HepG2 (cell line): ENCODE measurements around the gene SCAPER. TPM values are rescaled to one million over a fixed set of nuclear protein-coding genes. Genes with fewer than 3 reads are reported as not detected.

Source experiments
- CCAR2 ChIP-seq: fragments of 200-400 bp; formaldehyde crosslinking; optimal IDR thresholded peaks from 2 replicates; pipeline ENCODE3; 2018; ENCODE audit warnings: low read depth, mild to moderate bottlenecking, low read length, moderate library complexity
- CREB1 ChIP-seq, 2 experiments: fragments of 450-650 bp in 1 of 2; IDR thresholded peaks; 2 replicates each; pipeline ENCODE4 v1.6.1; 2016 to 2017; ENCODE audit warnings: control low read depth in 1 of 2, mild to moderate bottlenecking in 1 of 2, missing compliant biosample characterization in 1 of 2, missing genetic modification characterization in 1 of 2
- FOXC1 ChIP-seq: sonication (generic); formaldehyde crosslinking; IDR thresholded peaks from 2 replicates; pipeline ENCODE4 v1.8.0; 2022; ENCODE audit warnings: mild to moderate bottlenecking, missing genetic modification reagents, borderline replicate concordance
- IKZF5 ChIP-seq: IDR thresholded peaks from 2 replicates; pipeline ENCODE4 v1.6.1; 2018; ENCODE audit warnings: missing genetic modification reagents, mild to moderate bottlenecking, missing compliant biosample characterization
- LCORL ChIP-seq, 2 experiments: fragments of 450-650 bp in 1 of 2; sonication (generic) in 1 of 2; formaldehyde crosslinking in 1 of 2; IDR thresholded peaks; 2 replicates each; pipeline versions ENCODE4 v1.5.0 to v1.6.1; 2017 to 2020; ENCODE audit warnings: antibody characterized with exemption in 1 of 2, missing genetic modification reagents in 1 of 2
- MAX ChIP-seq: IDR thresholded peaks from 2 replicates; pipeline ENCODE4 v1.6.1; 2012; ENCODE audit warnings: inconsistent platforms
- MEIS2 ChIP-seq: sonication (generic); formaldehyde crosslinking; IDR thresholded peaks from 2 replicates; pipeline ENCODE4 v1.9.0; 2021; ENCODE audit warnings: mild to moderate bottlenecking, missing genetic modification reagents
- MTF1 ChIP-seq: sonication (generic); formaldehyde crosslinking; IDR thresholded peaks from 2 replicates; pipeline ENCODE4 v1.5.0; 2020; ENCODE audit warnings: missing genetic modification reagents
- MZF1 ChIP-seq: sonication (generic); formaldehyde crosslinking; IDR thresholded peaks from 2 replicates; pipeline ENCODE4 v1.8.1; 2023; ENCODE audit warnings: mild to moderate bottlenecking, missing genetic modification reagents, borderline replicate concordance
- NFIC ChIP-seq: IDR thresholded peaks from 2 replicates; pipeline ENCODE4 v1.6.1; 2012; ENCODE audit warnings: mild to moderate bottlenecking, low read length, inconsistent platforms
- RAD51 ChIP-seq: fragments of 450-650 bp; IDR thresholded peaks from 2 replicates; pipeline ENCODE4 v1.6.1; 2016; ENCODE audit warnings: borderline replicate concordance
- SAFB2 ChIP-seq: sonication (generic); formaldehyde crosslinking; IDR thresholded peaks from 2 replicates; pipeline ENCODE4 v1.5.1; 2020; ENCODE audit warnings: missing genetic modification reagents, low read depth, mild to moderate bottlenecking, borderline replicate concordance
- SALL2 ChIP-seq: sonication (generic); formaldehyde crosslinking; IDR thresholded peaks from 2 replicates; pipeline ENCODE4 v1.8.1; 2023; ENCODE audit warnings: mild to moderate bottlenecking, missing genetic modification reagents, inconsistent platforms
- SKI ChIP-seq: fragments of 450-650 bp; IDR thresholded peaks from one replicate; pipeline ENCODE4 v1.6.1; 2018; ENCODE audit warnings: mild to moderate bottlenecking; ENCODE audit not compliant: partially characterized antibody
- SNAPC5 ChIP-seq: sonication (generic); formaldehyde crosslinking; IDR thresholded peaks from 2 replicates; pipeline ENCODE4 v1.8.1; 2023; ENCODE audit warnings: mild to moderate bottlenecking, missing genetic modification reagents, borderline replicate concordance
- TFE3 ChIP-seq: IDR thresholded peaks from 2 replicates; pipeline ENCODE4 v1.6.1; 2016
- TGIF2 ChIP-seq: IDR thresholded peaks from 2 replicates; pipeline ENCODE4 v1.6.1; 2016; ENCODE audit warnings: control low read depth, missing compliant biosample characterization
- ZBED4 ChIP-seq: sonication (generic); formaldehyde crosslinking; IDR thresholded peaks from 2 replicates; pipeline ENCODE4 v1.4.0; 2020; ENCODE audit warnings: missing genetic modification reagents, borderline replicate concordance
- ZFP36L1 ChIP-seq: sonication (generic); formaldehyde crosslinking; IDR thresholded peaks from 2 replicates; pipeline ENCODE4 v1.8.0; 2022; ENCODE audit warnings: mild to moderate bottlenecking, missing genetic modification reagents, moderate library complexity
- ZFY ChIP-seq: sonication (generic); formaldehyde crosslinking; IDR thresholded peaks from 2 replicates; pipeline ENCODE4 v1.4.0; 2020; ENCODE audit warnings: missing genetic modification reagents
- ZFYVE20 ChIP-seq: sonication (generic); formaldehyde crosslinking; IDR thresholded peaks from 2 replicates; pipeline ENCODE4 v1.8.0; 2023; ENCODE audit warnings: low read depth, mild to moderate bottlenecking, moderate library complexity, missing genetic modification reagents, borderline replicate concordance
- ZNF550 ChIP-seq: sonication (generic); formaldehyde crosslinking; IDR thresholded peaks from 2 replicates; pipeline ENCODE4 v1.4.0; 2020; ENCODE audit warnings: mild to moderate bottlenecking, missing genetic modification reagents, borderline replicate concordance
- ZNF792 ChIP-seq: IDR thresholded peaks from 2 replicates; pipeline ENCODE4 v1.6.1; 2016
- polyA plus RNA-seq, 8 experiments: library from polyadenylated mRNA; depleted of rRNA in 3 of 8; stranded (reverse) in 7 of 8; unstranded in 1 of 8; fragments of >200 nt; fragmentation: Illumina TruSeq in 4 of 8; extraction: Trizol in 4 of 8; gene quantifications; 2 replicates each; pipeline versions ENCODE4 v1.2.1 to v1.2.3, GENCODE V29; 2011 to 2016; ENCODE audit warnings: low read depth in 4 of 8, missing spikeins in 1 of 8, mixed read lengths in 1 of 8; ENCODE audit not compliant: insufficient read depth in 1 of 8
- total RNA-seq, 5 experiments: library from RNA; depleted of rRNA; stranded (reverse); fragments of >200 nt; fragmentation: Illumina TruSeq; extraction: Trizol; gene quantifications; 2 replicates each; pipeline ENCODE4 v1.2.3, GENCODE V29; 2016; ENCODE audit warnings: low read depth in 1 of 5

Gene SCAPER
- total and polyA plus RNA-seq, 2 of the 13 experiments (the other 11 are each of a cell fraction or from before 2014, with no cell fraction given) = 4.3 to 10.5 TPM

- no peak for TF ChIP-seq LCORL (IDR thresholded peaks at IDR 0.05)
- TF ChIP-seq LCORL (CRISPR knock-in tag; IDR thresholded peaks at IDR 0.05) = peak; percentile 49; the same call in 1 of the 2 replicates
- no peak for TF ChIP-seq ZNF550
- TF ChIP-seq TGIF2 (CRISPR knock-in tag) = no peak
- TF ChIP-seq MEIS2 (CRISPR knock-in tag) = peak; percentile 66; the same call in 1 of the 2 replicates
- TF ChIP-seq SKI = peak; percentile 23
- TF ChIP-seq CCAR2 = no peak
- no peak; the same call in 1 of the 2 replicates for TF ChIP-seq SAFB2 (CRISPR knock-in tag)
- TF ChIP-seq ZBED4 = peak; percentile 56; the same call in 1 of the 2 replicates
- no peak; the same call in 1 of the 2 replicates for TF ChIP-seq IKZF5
- TF ChIP-seq ZFP36L1 = 0 out of 2 replicates have a peak, but pooled peaks have one; percentile 53
- TF ChIP-seq ZFY (CRISPR knock-in tag) = peak; percentile 55; the same call in 1 of the 2 replicates
- no peak for TF ChIP-seq ZFYVE20 (CRISPR knock-in tag)
- TF ChIP-seq MTF1 (CRISPR knock-in tag) = no peak
- peak; percentile 63 for TF ChIP-seq MAX
- no peak for TF ChIP-seq RAD51
- no peak for TF ChIP-seq CREB1 (IDR thresholded peaks at IDR 0.05)
- peak; percentile 56; the same call in 1 of the 2 replicates for TF ChIP-seq CREB1 (CRISPR knock-in tag; IDR thresholded peaks at IDR 0.05)
- TF ChIP-seq SALL2 = 0 out of 2 replicates have a peak, but pooled peaks have one; percentile 4
- 0 out of 2 replicates have a peak, but pooled peaks have one; percentile 25 for TF ChIP-seq TFE3 (CRISPR knock-in tag)
- no peak for TF ChIP-seq SNAPC5 (CRISPR knock-in tag)
- no peak for TF ChIP-seq NFIC
- peak; percentile 21; the same call in 1 of the 2 replicates for TF ChIP-seq FOXC1 (CRISPR knock-in tag)
- peak; percentile 59; the same call in 1 of the 2 replicates for TF ChIP-seq ZNF792 (CRISPR knock-in tag)
- no peak for TF ChIP-seq MZF1 (CRISPR knock-in tag)
Measured at GRCh38 chr15:76333720-76334437, 571.3 kb downstream of the SCAPER start (continued).
